ENCODE measurements around the gene HASPIN.

HASPIN gene

DNA sequence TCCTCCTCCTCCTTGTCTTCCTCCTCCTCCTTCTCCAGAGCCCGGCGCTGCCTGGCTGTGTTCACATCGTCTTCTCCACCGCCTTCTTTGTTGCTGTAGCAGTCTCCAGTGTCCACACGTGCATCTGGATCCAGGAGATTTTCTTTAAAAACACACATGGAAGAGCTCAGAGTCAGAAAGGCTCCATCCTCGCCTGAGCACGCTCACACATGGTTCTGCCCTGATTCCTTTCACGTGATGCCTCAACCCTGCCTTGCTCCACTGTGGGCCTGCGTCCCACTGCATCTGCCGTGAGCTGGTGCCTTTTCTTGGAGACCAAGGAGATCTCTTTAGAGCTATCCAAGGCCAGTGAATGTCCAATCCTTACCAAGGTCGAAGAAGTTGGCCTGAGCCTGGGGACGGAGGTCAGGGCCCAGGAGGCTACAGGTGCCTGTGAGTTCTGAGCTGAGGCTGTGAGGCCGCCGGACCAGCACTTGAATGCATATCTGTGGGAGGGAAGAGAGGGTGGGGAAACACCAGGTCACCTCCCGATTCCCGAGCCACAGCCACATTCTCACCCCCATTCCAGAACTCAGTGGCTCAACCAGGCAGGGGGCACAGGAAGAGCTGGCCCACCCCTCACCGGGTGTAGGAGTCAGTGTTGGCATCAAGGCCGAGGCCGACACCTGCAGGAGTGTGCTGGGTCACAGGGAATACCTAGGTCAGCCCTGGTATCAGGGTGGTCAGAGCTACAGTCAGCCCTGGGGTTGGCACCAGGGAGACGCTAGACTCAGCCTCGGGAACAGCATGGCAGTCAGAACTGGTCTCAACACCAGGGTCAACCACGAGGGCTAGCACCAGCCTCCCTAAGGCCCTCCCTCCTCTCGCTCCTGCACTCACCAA, 37.6 kb downstream of the HASPIN start:
- H3K4me3 ChIP-seq (ENCODE audit: low read depth, low read length): no peak overlapping the region
- TF ChIP-seq CTCF (IDR thresholded peaks at IDR 0.05; ENCODE audit: low read depth, low read length): no peak

- no peak for TF ChIP-seq CTCF (IDR thresholded peaks at IDR 0.05; ENCODE audit: low read depth, low read length)
- H3K4me3 ChIP-seq (ENCODE audit: low read depth, low read length): no peak overlapping the region
Observed at GRCh38 chr17:3761918-3762380, 38.2 kb downstream of the HASPIN start.

DNA sequence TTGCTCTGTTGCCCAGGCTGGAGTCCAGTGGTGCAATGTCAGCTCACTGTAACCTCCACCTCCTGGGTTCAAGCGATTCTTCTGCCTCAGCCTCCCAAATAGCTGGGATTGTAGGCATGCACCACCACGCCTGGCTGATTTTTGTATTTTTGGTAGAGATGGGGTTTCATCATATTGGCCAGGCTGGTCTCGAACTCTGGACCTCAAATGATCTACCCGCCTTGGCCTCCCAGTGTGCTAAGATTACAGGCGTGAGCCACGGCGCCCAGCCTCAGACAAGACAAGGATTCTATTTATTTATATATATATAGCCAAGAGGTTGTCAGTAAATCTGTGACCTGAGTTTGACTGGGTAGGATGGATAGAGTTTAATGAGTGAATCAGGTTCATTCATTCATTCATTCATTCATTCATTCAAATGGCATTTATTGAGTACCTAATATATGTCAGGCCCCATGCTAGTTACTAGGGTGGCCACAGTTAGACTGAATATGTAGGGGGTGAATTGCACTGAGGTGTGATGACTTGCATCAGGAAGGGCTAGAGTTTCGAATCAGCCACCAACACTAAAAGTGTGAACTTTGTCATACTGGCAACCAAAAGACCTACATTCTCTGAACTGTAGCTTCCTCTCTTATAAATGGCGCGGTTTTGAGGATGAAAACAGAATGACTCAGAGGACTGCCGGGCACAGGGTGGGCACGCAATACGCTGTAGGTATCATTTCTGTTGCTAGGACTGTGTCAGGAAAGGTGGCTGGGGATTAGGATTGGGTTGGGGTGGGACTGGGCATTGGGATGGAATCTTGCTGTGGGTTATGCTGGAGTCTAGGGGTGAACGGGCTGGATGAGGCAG, 39.4 kb downstream of the HASPIN start:
- TF ChIP-seq CTCF (IDR thresholded peaks at IDR 0.05; ENCODE audit: low read depth, low read length): no peak
- H3K4me3 ChIP-seq (ENCODE audit: low read depth, low read length): no peak overlapping the region

DNA sequence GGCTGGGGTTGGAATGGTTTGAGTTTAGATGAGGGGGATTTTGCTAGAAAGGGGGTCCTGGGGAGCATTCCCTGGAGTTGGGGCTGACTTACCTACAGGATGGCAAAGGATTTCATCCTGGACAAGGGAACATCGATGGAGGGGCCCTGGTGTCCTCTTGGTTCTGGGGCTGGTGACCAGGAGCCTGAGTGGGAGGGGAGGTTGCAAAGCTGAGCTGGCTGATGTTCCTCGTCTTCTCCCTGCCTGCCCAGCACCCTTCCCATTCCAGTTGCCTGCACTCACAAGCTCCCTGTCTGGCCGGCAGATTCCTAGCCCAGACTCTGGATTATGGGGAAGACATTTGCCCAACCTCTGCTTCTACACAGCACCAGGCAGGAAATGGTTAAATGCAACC, 40.1 kb downstream of the HASPIN start:
- TF ChIP-seq CTCF (IDR thresholded peaks at IDR 0.05; ENCODE audit: low read depth, low read length): no peak
- H3K4me3 ChIP-seq (ENCODE audit: low read depth, low read length): no peak overlapping the region

GRCh38 chr17:3765981-3766380, 42.3 kb downstream of the HASPIN start:
- TF ChIP-seq CTCF (IDR thresholded peaks at IDR 0.05; ENCODE audit: low read depth, low read length): no peak
- H3K4me3 ChIP-seq (ENCODE audit: low read depth, low read length): no peak overlapping the region

- TF ChIP-seq CTCF (IDR thresholded peaks at IDR 0.05; ENCODE audit: low read depth, low read length): no peak
- no peak overlapping the region for H3K4me3 ChIP-seq (ENCODE audit: low read depth, low read length)
Observed at GRCh38 chr17:3766779-3767178, 43.1 kb downstream of the HASPIN start.

DNA sequence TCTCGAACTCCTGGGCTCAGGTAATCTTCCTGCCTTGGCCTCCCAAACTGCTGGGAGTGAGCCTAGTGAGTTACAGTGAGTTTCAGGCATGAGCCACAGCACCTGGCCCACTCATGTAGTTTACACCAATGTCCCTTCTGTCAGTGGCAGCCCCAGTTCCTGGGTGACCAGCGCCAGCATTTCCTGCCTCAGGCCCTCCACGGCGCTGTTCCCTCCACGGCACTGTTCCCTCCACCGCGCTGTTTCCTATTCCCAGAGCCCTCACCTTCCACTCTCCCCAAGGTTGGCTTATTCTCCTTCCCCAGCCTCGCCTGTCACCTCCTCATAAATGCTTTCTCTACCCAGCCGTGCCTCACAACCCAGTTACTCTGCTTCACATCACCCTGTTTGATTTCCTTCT, 44.6 kb downstream of the HASPIN start:
- TF ChIP-seq CTCF (IDR thresholded peaks at IDR 0.05; ENCODE audit: low read depth, low read length): no peak
- H3K4me3 ChIP-seq (ENCODE audit: low read depth, low read length): no peak overlapping the region

Data from WI38 (cell line).